GM19463 (cell line): Measurements from ENCODE around the gene MUC16.

ENCODE experiments used
- ATAC-seq: cut with Tn5 transposase; IDR thresholded peaks from one replicate; pipeline ENCODE4 v1.9.1; 2021; ENCODE audit warnings: mild to moderate bottlenecking, moderate library complexity; ENCODE audit not compliant: unreplicated experiment

Gene MUC16

GRCh38 chr19:9010693-9011092 is 484 bp upstream of the MUC16 start:
- ATAC-seq = no peak

DNA sequence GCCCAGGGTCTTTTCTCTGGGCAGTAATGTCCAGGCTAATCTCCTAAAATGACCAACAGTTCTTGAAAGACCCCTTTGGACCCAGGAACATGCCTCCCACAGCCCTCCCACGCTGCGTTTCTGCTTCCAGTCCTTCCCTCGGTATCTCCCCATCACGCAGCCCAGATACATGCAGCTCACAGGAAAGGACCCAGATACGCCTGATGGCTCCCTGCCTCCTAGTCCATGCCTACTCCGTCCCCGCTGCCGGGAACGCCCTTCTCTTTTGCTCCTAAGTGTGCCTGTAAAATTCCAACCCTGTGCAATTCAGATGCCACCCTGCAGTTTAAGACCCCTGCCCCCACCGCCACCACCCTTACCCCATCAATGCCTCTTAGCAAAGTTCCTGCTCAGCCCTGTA is 778 bp downstream of the MUC16 start:
- no peak for ATAC-seq

DNA sequence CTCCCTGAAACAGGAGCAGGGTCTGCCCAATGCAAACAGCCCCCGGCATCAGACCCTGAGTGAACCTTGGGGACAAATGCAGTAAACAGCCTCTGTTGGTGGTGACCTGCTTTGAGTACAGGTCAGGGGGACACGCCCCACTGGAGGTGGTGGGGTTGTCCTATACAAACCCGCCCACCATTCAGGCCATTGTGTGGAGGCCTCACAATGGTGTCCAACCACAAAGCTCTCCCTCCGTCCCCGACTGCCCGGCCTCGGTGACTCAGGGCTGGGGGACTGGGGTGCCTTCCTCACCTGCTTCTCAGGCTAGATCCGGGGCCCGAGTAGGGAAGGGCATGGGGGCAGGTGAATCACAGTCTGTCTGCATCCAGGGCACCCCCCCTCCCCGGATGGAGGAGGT is 1.5 kb downstream of the MUC16 start:
- ATAC-seq = no peak

GRCh38 chr19:9000933-9001332 is 9.3 kb downstream of the MUC16 start:
- no peak for ATAC-seq

DNA sequence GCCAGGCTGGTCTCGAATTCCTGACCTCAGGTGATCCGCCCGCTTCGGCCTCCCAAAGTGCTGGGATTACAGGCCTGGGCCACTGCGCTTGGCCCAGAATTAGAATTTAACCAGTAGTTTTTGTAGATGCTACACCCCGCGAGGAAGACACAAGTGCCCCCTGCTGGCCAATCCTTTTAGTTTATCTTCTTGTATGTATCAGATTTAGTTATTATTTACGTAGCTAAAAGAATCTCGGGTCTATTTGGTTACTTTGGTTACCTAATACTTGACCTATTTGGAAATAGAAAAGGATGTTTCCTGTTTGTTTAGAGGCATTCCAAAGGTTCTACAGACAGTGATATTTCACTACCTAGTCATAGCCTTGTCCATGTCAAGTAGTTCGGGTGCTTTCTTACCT is 22.0 kb downstream of the MUC16 start:
- ATAC-seq = no peak

- no peak for ATAC-seq
These were observed 23.9 kb downstream of the MUC16 start for GRCh38 chr19:8986296-8986695.

DNA sequence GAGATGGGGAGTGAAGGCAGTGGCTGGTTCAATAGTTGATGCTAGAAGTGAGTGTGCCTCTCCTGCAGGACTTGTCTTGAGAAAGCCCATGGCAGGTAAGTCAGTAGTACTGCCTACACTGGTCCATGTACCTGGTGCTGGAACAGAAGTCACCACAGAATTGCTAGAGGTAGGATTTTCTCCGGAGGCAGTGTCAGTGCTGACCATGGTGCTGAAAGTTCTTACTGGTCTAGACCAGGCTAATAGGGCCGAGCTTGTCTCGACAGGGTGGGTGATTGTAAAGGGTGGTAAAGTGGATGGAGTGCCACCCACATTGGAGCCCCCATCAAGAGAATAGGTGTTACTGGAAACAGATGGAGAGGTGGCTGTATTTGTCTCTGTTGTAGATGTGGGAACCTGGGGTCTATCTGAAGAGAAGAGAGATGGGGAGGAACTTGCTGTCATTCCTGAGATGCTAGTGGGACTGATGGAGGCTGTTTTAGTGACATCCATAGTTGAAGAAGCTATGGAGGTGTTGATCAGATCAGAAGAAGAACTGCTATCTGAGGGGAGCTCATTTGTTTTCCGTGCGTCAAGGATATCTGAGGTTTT is 36.6 kb downstream of the MUC16 start:
- no peak for ATAC-seq

DNA sequence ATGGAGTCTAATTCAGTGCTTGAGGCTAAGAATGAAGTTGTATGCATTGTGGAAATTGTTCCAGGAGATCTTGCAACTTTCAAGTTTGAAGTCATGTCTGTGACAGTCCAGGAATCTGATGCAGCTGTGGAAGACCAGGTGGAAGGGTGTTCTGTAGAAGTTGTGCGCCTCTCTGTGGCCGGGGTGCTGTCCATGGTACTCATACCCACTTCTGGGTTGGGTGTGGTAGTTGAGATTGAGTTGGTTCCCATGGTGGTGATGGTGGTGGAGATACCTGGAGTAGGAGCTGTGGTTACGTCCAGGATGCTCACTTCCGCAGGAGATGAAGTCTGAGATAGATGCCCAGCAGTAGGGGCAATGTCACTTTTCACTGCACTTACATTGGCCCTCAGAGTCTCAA is 44.3 kb downstream of the MUC16 start:
- no peak for ATAC-seq
